H1 (cell line): ENCODE measurements around the gene GOLGA1. TPM values are rescaled to one million over a fixed set of nuclear protein-coding genes. Genes with fewer than 3 reads are reported as not detected.

ENCODE experiments used
- CTCF ChIA-PET: fragments of 300-600 bp; sonication (Branson Sonifier 250); formaldehyde crosslinking; loops from one replicate; lab custom pipeline; 2021; ENCODE audit not compliant: partially characterized antibody; lab: Charles Lee
- POLR2A ChIA-PET: fragments of 300-600 bp; sonication (Branson Sonifier 250); formaldehyde crosslinking; loops from one replicate; lab custom pipeline; 2021; ENCODE audit warnings: inconsistent platforms; ENCODE audit not compliant: partially characterized antibody; lab: Charles Lee
- DNase-seq, 2 experiments: peaks; one replicate each; pipeline versions ENCODE4 v3.0.0 to v3.0.0-alpha.2; 2010 to 2022; ENCODE audit warnings: low spot score in 2 of 2, low read depth in 1 of 2, mixed read lengths in 1 of 2
- FAIRE-seq: peaks from 2 replicates; lab custom pipeline; 2011; peaks lifted over from hg19 to GRCh38; lab: Jason Lieb, UNC
- H2AFZ ChIP-seq: 2 replicates; pipeline ENCODE4 v1.8.1; 2012; ENCODE audit warnings: low read length, inconsistent platforms
- H2AK5ac ChIP-seq: 2 replicates; pipeline ENCODE4 v1.6.1; 2013; ENCODE audit warnings: low read depth, low read length
- H2BK120ac ChIP-seq: replicated peaks from 2 replicates; pipeline ENCODE3; 2013; ENCODE audit warnings: low read depth, low read length, inconsistent platforms
- H2BK12ac ChIP-seq: 2 replicates; pipeline ENCODE4 v1.6.1; 2013; ENCODE audit warnings: low read depth, low read length
- H2BK15ac ChIP-seq: 2 replicates; pipeline ENCODE4 v1.6.1; 2013; ENCODE audit warnings: low read length
- H2BK20ac ChIP-seq: 2 replicates; pipeline ENCODE4 v1.6.1; 2013; ENCODE audit warnings: low read length
- H2BK5ac ChIP-seq: 2 replicates; pipeline ENCODE4 v1.6.1; 2013; ENCODE audit warnings: low read depth, low read length
- H3K14ac ChIP-seq: 2 replicates; pipeline ENCODE4 v1.6.1; 2013; ENCODE audit warnings: inconsistent platforms; ENCODE audit not compliant: insufficient read length
- H3K18ac ChIP-seq: 2 replicates; pipeline ENCODE4 v1.6.1; 2013; ENCODE audit warnings: low read length; ENCODE audit errors: extremely low read depth
- H3K23ac ChIP-seq: 2 replicates; pipeline ENCODE4 v1.6.1; 2013; ENCODE audit warnings: inconsistent platforms; ENCODE audit not compliant: insufficient read length
- H3K23me2 ChIP-seq: 2 replicates; pipeline ENCODE4 v1.6.1; 2013; ENCODE audit warnings: low read depth, low read length
- H3K27ac ChIP-seq: 2 replicates; pipeline ENCODE4 v1.6.1; 2011; ENCODE audit warnings: low read depth, low read length, inconsistent platforms
- H3K27me3 ChIP-seq, 4 experiments: replicated peaks in 1 of 4; 1 replicate in 1 of 4; 2 replicates in 3 of 4; pipeline versions ENCODE4 v1.6.1 to v1.8.1; 2011 to 2013; ENCODE audit warnings: low read length in 3 of 4, mild to moderate bottlenecking in 3 of 4, inconsistent platforms in 2 of 4, mixed read lengths in 2 of 4, moderate library complexity in 1 of 4; ENCODE audit not compliant: control insufficient read depth in 3 of 4, insufficient read depth in 3 of 4; ENCODE audit errors: extremely low read depth in 1 of 4
- H3K36me3 ChIP-seq, 4 experiments: 2 replicates each; pipeline versions ENCODE4 v1.6.1 to v1.8.1; 2011 to 2013; ENCODE audit warnings: mild to moderate bottlenecking in 4 of 4, low read length in 3 of 4, moderate library complexity in 2 of 4, control low read depth in 1 of 4, inconsistent platforms in 1 of 4; ENCODE audit not compliant: insufficient read depth in 4 of 4, control insufficient read depth in 2 of 4
- H3K4ac ChIP-seq: replicated peaks from 2 replicates; pipeline ENCODE3; 2013; ENCODE audit warnings: low read length, low read depth, mixed read lengths, inconsistent platforms; ENCODE audit not compliant: insufficient read length
- H3K4me1 ChIP-seq, 4 experiments: replicated peaks in 1 of 4; 1 replicate in 1 of 4; 2 replicates in 3 of 4; pipeline versions ENCODE4 v1.6.1 to v1.8.1; 2011 to 2013; ENCODE audit warnings: low read length in 3 of 4, inconsistent platforms in 2 of 4, mixed read lengths in 1 of 4; ENCODE audit not compliant: insufficient read depth in 4 of 4, control insufficient read depth in 3 of 4
- H3K4me2 ChIP-seq, 2 experiments: 2 replicates each; pipeline versions ENCODE4 v1.6.1 to v1.8.1; 2011 to 2013; ENCODE audit warnings: low read depth in 2 of 2, low read length in 2 of 2, control low read depth in 1 of 2, inconsistent platforms in 1 of 2, mild to moderate bottlenecking in 1 of 2; ENCODE audit not compliant: insufficient read depth in 1 of 2
- H3K4me3 ChIP-seq, 4 experiments: fragments of 200-600, 300-600 bp in 1 of 4; sonication (generic), shearing (Covaris generic), sonication (Bioruptor Twin) in 1 of 4; 2 replicates each; pipeline versions ENCODE4 v1.5.1 to v1.8.1; 2011 to 2016; ENCODE audit warnings: low read length in 4 of 4, low read depth in 3 of 4, control low read depth in 2 of 4, inconsistent platforms in 2 of 4, mild to moderate bottlenecking in 2 of 4, mixed read lengths in 1 of 4, moderate library complexity in 1 of 4; ENCODE audit not compliant: insufficient read depth in 2 of 4; ENCODE audit errors: extremely low read depth in 1 of 4
- H3K56ac ChIP-seq: replicated peaks from 2 replicates; pipeline ENCODE3; 2013; ENCODE audit warnings: low read depth, mild to moderate bottlenecking, mixed read lengths, low read length, inconsistent platforms; ENCODE audit not compliant: insufficient read length
- H3K79me1 ChIP-seq: 2 replicates; pipeline ENCODE4 v1.6.1; 2013; ENCODE audit warnings: low read depth, low read length, control low read depth
- H3K79me2 ChIP-seq, 2 experiments: 2 replicates each; pipeline versions ENCODE4 v1.6.1 to v1.8.1; 2012 to 2013; ENCODE audit warnings: low read length in 2 of 2, mild to moderate bottlenecking in 2 of 2, inconsistent platforms in 1 of 2; ENCODE audit not compliant: insufficient read depth in 2 of 2, control insufficient read depth in 1 of 2
- H3K9ac ChIP-seq, 4 experiments: replicated peaks in 1 of 4; 1 replicate in 1 of 4; 2 replicates in 3 of 4; pipeline versions ENCODE4 v1.6.1 to v1.8.1; 2011 to 2013; ENCODE audit warnings: low read depth in 3 of 4, low read length in 3 of 4, control low read depth in 2 of 4, mild to moderate bottlenecking in 2 of 4, moderate library complexity in 2 of 4, inconsistent platforms in 1 of 4; ENCODE audit errors: extremely low read depth in 1 of 4
- H3K9me3 ChIP-seq, 2 experiments: 2 replicates each; pipeline versions ENCODE4 v1.6.1 to v1.8.1; 2012 to 2013; ENCODE audit warnings: mild to moderate bottlenecking in 2 of 2, moderate library complexity in 2 of 2, control low read depth in 1 of 2, inconsistent platforms in 1 of 2, low read depth in 1 of 2, low read length in 1 of 2, mixed read lengths in 1 of 2; ENCODE audit not compliant: insufficient read depth in 2 of 2
- H4K20me1 ChIP-seq, 2 experiments: replicated peaks in 1 of 2; 2 replicates each; pipeline versions ENCODE3 to v1.8.1; 2011 to 2013; ENCODE audit warnings: inconsistent platforms in 2 of 2, low read length in 2 of 2, mild to moderate bottlenecking in 1 of 2; ENCODE audit not compliant: insufficient read depth in 2 of 2, control insufficient read depth in 1 of 2
- H4K5ac ChIP-seq: 2 replicates; pipeline ENCODE4 v1.6.1; 2013; ENCODE audit warnings: low read length, low read depth, mixed read lengths, inconsistent platforms; ENCODE audit not compliant: insufficient read length
- H4K8ac ChIP-seq: 2 replicates; pipeline ENCODE4 v1.8.0; 2013; ENCODE audit warnings: mild to moderate bottlenecking, moderate library complexity, low read length, inconsistent platforms; ENCODE audit not compliant: insufficient read depth; ENCODE audit errors: extremely low read depth
- H4K91ac ChIP-seq: replicated peaks from 2 replicates; pipeline ENCODE3; 2013; ENCODE audit warnings: low read length, mixed read lengths, inconsistent platforms; ENCODE audit not compliant: insufficient read length
- ASH2L ChIP-seq: fragments of 200-600, 300-600 bp; sonication (generic); IDR thresholded peaks from one replicate; pipeline ENCODE4 v1.7.1; 2017; ENCODE audit warnings: low read length
- JUN ChIP-seq: IDR thresholded peaks from 2 replicates; pipeline ENCODE4 v1.6.1; 2011; ENCODE audit warnings: low read depth, mild to moderate bottlenecking, improper control_type of control experiment, low read length
- KDM4A ChIP-seq: IDR thresholded peaks from one replicate; pipeline ENCODE4 v1.7.1; 2012; ENCODE audit warnings: low read depth, mild to moderate bottlenecking, moderate library complexity, low read length, inconsistent platforms; ENCODE audit not compliant: severe bottlenecking
- POLR2AphosphoS5 ChIP-seq: IDR thresholded peaks from 2 replicates; pipeline ENCODE4 v1.6.1; 2011; ENCODE audit warnings: low read depth, low read length
- RXRA ChIP-seq: IDR thresholded peaks from 2 replicates; pipeline ENCODE4 v1.6.1; 2011; ENCODE audit warnings: low read depth, mild to moderate bottlenecking, low read length, moderate library complexity; ENCODE audit not compliant: insufficient read depth
- SP4 ChIP-seq: IDR thresholded peaks from 2 replicates; pipeline ENCODE4 v1.6.1; 2012; ENCODE audit warnings: low read length, inconsistent platforms
- SRF ChIP-seq: IDR thresholded peaks from 2 replicates; pipeline ENCODE4 v1.6.1; 2011; ENCODE audit warnings: mild to moderate bottlenecking, low read depth, low read length, moderate library complexity
- WGBS, 2 experiments: shearing (Covaris generic) in 1 of 2; methylation state at CpG; one replicate each; pipeline versions ENCODE4 v1.1.6 to v1.1.7; 2013 to 2015; ENCODE audit warnings: low lambda C conversion rate in 2 of 2, mixed read lengths in 2 of 2, inconsistent platforms in 1 of 2, low coverage in 1 of 2, missing lambda C conversion rate in 1 of 2; ENCODE audit not compliant: insufficient replicate concordance in 2 of 2, insufficient coverage in 1 of 2, insufficient read length in 1 of 2; ENCODE audit errors: extremely low coverage in 1 of 2, missing lambda C conversion rate in 1 of 2; 5-methylcytosine and 5-hydroxymethylcytosine counted together
- polyA plus RNA-seq, 7 experiments: library from polyadenylated mRNA; depleted of rRNA in 3 of 7; stranded (reverse) in 5 of 7; unstranded in 2 of 7; fragments of >200 nt in 5 of 7; fragments of 200-250 nt in 2 of 7; gene quantifications; 1 replicate in 5 of 7; 2 replicates in 1 of 7; 4 replicates in 1 of 7; pipeline versions ENCODE4 v1.2.1 to v1.2.3, GENCODE V29; 2011 to 2013; ENCODE audit warnings: missing spikeins in 2 of 7, mixed read lengths in 2 of 7
- total RNA-seq: library from RNA; stranded (reverse); fragmentation: NEBNext Ultra II Directional; extraction: Animal tissue kit (Norgen Biotek cat#: 25700); gene quantifications from 2 replicates; pipeline ENCODE4 v1.2.1, GENCODE V29; 2021
- TF ChIP-seq, protein P1 (sequence below), 3 experiments: IDR thresholded peaks; 1 replicate in 2 of 3; 2 replicates in 1 of 3; pipeline versions ENCODE4 v1.5.1 to v1.6.1; 2011; ENCODE audit warnings: low read length in 3 of 3, mild to moderate bottlenecking in 3 of 3, inconsistent platforms in 2 of 3, low read depth in 1 of 3, moderate library complexity in 1 of 3; ENCODE audit not compliant: insufficient read depth in 1 of 3; ENCODE audit errors: control extremely low read depth in 1 of 3

Gene GOLGA1
- total and polyA plus RNA-seq, 2 of the 8 experiments (the other 6 are each of a cell fraction or from before 2014, with no cell fraction given), result 4.8 to 6.5 TPM

GRCh38 chr9:124906966-124907365 lies 33.9 kb downstream of the GOLGA1 start:
- H3K9me3 ChIP-seq, result no peaks in the 10 kb centered on the region
- no peak overlapping the region for H3K4ac ChIP-seq
- no peak overlapping the region for H3K4me2 ChIP-seq
- H4K20me1 ChIP-seq, result peaks cover 0 to 2% of the 10 kb centered on the region in 2 experiments
- peaks cover 2% of the 10 kb centered on the region; the same call in 1 of the 2 replicates for H3K23me2 ChIP-seq
- ChIA-PET CTCF (no interaction called here), POLR2A (no interaction called here)
- no peak overlapping the region for H2BK12ac ChIP-seq
- no peaks in the 10 kb centered on the region for H3K79me1 ChIP-seq
- no peak overlapping the region for H3K4me3 ChIP-seq
- H4K91ac ChIP-seq, result no peak overlapping the region
- no peak overlapping the region for H3K27ac ChIP-seq
- FAIRE-seq, result no peak
- H3K14ac ChIP-seq, result no peak overlapping the region
- H2AK5ac ChIP-seq, result no peak overlapping the region
- H3K27me3 ChIP-seq, result no peaks in the 10 kb centered on the region
- H3K56ac ChIP-seq, result no peak overlapping the region
- DNase-seq, result no peak
- H4K8ac ChIP-seq, result no peak overlapping the region
- 90% methylated on average over 1 of the region's 1 CpG; no CpG with 5 or more reads in 1 of the 2 experiments for WGBS, 2 experiments
- no peak overlapping the region for H3K23ac ChIP-seq
- peaks cover 0 to 2% (median 0%) of the 10 kb centered on the region in 4 experiments; a peak in 2 of 7 replicates for H3K4me1 ChIP-seq
- H2BK20ac ChIP-seq, result no peak overlapping the region
- H3K18ac ChIP-seq, result no peak overlapping the region
- no peak overlapping the region for H2BK15ac ChIP-seq
- no peaks in the 10 kb centered on the region for H3K79me2 ChIP-seq
- peaks cover 0 to 5% (median 2%) of the 10 kb centered on the region in 4 experiments; a peak in 2 of 8 replicates for H3K36me3 ChIP-seq
- H2AFZ ChIP-seq, result no peak overlapping the region
- no peak overlapping the region for H3K9ac ChIP-seq
- H2BK120ac ChIP-seq, result no peak overlapping the region
- no peak overlapping the region for H4K5ac ChIP-seq
- H2BK5ac ChIP-seq, result no peak overlapping the region
- no peak for TF ChIP-seq SRF
- TF ChIP-seq ASH2L, result no peak
- TF ChIP-seq JUN, result no peak
- TF ChIP-seq KDM4A, result no peak
- no peak for TF ChIP-seq SP4
- no peak for TF ChIP-seq RXRA
- TF ChIP-seq, protein P1, sequence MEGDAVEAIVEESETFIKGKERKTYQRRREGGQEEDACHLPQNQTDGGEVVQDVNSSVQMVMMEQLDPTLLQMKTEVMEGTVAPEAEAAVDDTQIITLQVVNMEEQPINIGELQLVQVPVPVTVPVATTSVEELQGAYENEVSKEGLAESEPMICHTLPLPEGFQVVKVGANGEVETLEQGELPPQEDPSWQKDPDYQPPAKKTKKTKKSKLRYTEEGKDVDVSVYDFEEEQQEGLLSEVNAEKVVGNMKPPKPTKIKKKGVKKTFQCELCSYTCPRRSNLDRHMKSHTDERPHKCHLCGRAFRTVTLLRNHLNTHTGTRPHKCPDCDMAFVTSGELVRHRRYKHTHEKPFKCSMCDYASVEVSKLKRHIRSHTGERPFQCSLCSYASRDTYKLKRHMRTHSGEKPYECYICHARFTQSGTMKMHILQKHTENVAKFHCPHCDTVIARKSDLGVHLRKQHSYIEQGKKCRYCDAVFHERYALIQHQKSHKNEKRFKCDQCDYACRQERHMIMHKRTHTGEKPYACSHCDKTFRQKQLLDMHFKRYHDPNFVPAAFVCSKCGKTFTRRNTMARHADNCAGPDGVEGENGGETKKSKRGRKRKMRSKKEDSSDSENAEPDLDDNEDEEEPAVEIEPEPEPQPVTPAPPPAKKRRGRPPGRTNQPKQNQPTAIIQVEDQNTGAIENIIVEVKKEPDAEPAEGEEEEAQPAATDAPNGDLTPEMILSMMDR (IDR thresholded peaks at IDR 0.05; ENCODE audit: control extremely low read depth in 1 of 3, insufficient read depth in 1 of 3, low read depth in 1 of 3, low read length in 3 of 3), result no peak
- TF ChIP-seq POLR2AphosphoS5, result no peak
